Peyer's patch (tissue), 4 donors: ENCODE results near the gene RFTN2. TPM values are rescaled to one million over a fixed set of nuclear protein-coding genes. Genes with fewer than 3 reads are reported as not detected.
A peak's percentile ranks its signal among the peaks of the same experiment; 100 is the strongest.

Source experiments
- DNase-seq, 3 donors: peaks; one replicate each; pipeline ENCODE4 v3.0.0-alpha.2; 2017 to 2019
- H3K27ac ChIP-seq, 4 donors: fragments of 200-600 bp; sonication (generic); one replicate each; pipeline ENCODE4 v1.5.1; 2016 to 2019
- H3K27me3 ChIP-seq, 2 donors: fragments of 200-600 bp; sonication (generic); one replicate each; pipeline ENCODE4 v1.5.1; 2019
- H3K36me3 ChIP-seq, 3 donors: fragments of 200-600 bp; sonication (generic); one replicate each; pipeline ENCODE4 v1.5.1; 2016 to 2019
- H3K4me1 ChIP-seq, 4 donors: fragments of 200-600 bp; sonication (generic); one replicate each; pipeline ENCODE4 v1.5.1; 2016 to 2019
- H3K4me3 ChIP-seq, 4 donors: fragments of 200-600 bp; sonication (generic); 1 replicate in 3 of 4; 2 replicates in 1 of 4; pipeline ENCODE4 v1.5.1; 2016 to 2019; ENCODE audit warnings: mild to moderate bottlenecking in 1 of 4
- H3K9me3 ChIP-seq, 4 donors: fragments of 200-600 bp; sonication (generic); one replicate each; pipeline ENCODE4 v1.5.1; 2016 to 2019; ENCODE audit warnings: mild to moderate bottlenecking in 1 of 4
- CTCF ChIP-seq, 6 experiments: fragments of 450-650 bp in 4 of 6; fragments of 200-600 bp in 2 of 6; sonication (generic) in 1 of 6; IDR thresholded peaks; one replicate each; pipeline ENCODE4 v1.5.1; 2017 to 2019; ENCODE audit warnings: antibody characterized with exemption in 6 of 6, mild to moderate bottlenecking in 3 of 6, moderate library complexity in 1 of 6
- POLR2A ChIP-seq, 2 donors: fragments of 450-650 bp; IDR thresholded peaks; one replicate each; pipeline ENCODE4 v1.5.1; 2017; ENCODE audit warnings: antibody characterized with exemption in 2 of 2, mild to moderate bottlenecking in 2 of 2, moderate library complexity in 2 of 2
- total RNA-seq, 4 donors: library from RNA; depleted of rRNA; stranded (reverse); fragments of >200 nt; gene quantifications; one replicate each; pipeline ENCODE4 v1.1.0, GENCODE V29; 2016

The RFTN2 gene
- total RNA-seq, 4 donors from 2014 or later: 0.47 to 9.9 (median 1.2) TPM

GRCh38 chr2:197675711-197676188 is 363 bp upstream of the RFTN2 start:
- TF ChIP-seq POLR2A (IDR thresholded peaks at IDR 0.05): no peak
- no peak for TF ChIP-seq CTCF (IDR thresholded peaks at IDR 0.05)

GRCh38 chr2:197674591-197674990 is 796 bp downstream of the RFTN2 start:
- H3K4me3 ChIP-seq: peak overlapping the region in 3 of 4 donors; percentile 9 to 37 (median 22)
- H3K27ac ChIP-seq: peak overlapping the region in 2 of 4 donors; percentile 21 to 45
- no peak for TF ChIP-seq CTCF (IDR thresholded peaks at IDR 0.05)
- H3K4me1 ChIP-seq: no peaks in the 10 kb centered on the region
- H3K36me3 ChIP-seq: no peaks in the 10 kb centered on the region
- H3K9me3 ChIP-seq: no peaks in the 10 kb centered on the region
- DNase-seq: no peak
- no peaks in the 10 kb centered on the region for H3K27me3 ChIP-seq

More at GRCh38 chr2:197675711-197676188, 363 bp upstream of the RFTN2 start:
- H3K36me3 ChIP-seq: no peaks in the 10 kb centered on the region
- H3K27ac ChIP-seq: peak overlapping the region in 3 of 4 donors; percentile 26 to 74 (median 45)
- peak overlapping the region in 2 of 4 donors; percentile 9 to 37 for H3K4me3 ChIP-seq
- no peaks in the 10 kb centered on the region for H3K9me3 ChIP-seq
- no peaks in the 10 kb centered on the region for H3K27me3 ChIP-seq
- H3K4me1 ChIP-seq: no peaks in the 10 kb centered on the region
- DNase-seq: no peak

GRCh38 chr2:197674060-197674459 is 1.3 kb downstream of the RFTN2 start:
- Histone ChIP-seq H3K27ac (no peak overlapping the region), H3K9me3 (no peaks in the 10 kb centered on the region), H3K27me3 (no peaks in the 10 kb centered on the region), H3K36me3 (no peaks in the 10 kb centered on the region), H3K4me3 (peak overlapping the region in 2 of 4 donors; percentile 9 to 37), H3K4me1 (no peaks in the 10 kb centered on the region)
- no peak for DNase-seq
- TF ChIP-seq POLR2A (IDR thresholded peaks at IDR 0.05) (no peak), CTCF (IDR thresholded peaks at IDR 0.05) (no peak)

DNA sequence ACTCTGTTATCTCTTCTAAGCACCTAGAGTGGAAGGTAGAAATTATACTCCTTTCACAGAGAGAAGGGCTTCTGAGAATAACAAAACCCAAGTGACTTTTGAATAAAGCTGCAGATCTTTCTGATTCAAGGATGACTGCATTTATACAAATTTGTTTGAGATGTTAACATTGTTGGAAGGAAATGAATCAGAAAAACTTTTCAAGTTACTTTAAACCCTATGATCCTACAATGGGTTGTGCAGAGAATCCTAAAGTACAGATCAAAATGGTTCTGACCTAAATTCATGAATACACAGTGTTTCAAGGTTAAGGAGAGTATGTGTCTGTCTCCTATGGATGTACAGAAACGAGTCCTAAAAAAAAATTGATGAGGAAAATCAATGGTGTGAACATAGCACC is 1.8 kb downstream of the RFTN2 start:
- H3K27me3 ChIP-seq: no peaks in the 10 kb centered on the region
- peak overlapping the region in 1 of 4 donors; percentile 21 for H3K4me3 ChIP-seq
- no peaks in the 10 kb centered on the region for H3K4me1 ChIP-seq
- H3K36me3 ChIP-seq: no peaks in the 10 kb centered on the region
- TF ChIP-seq CTCF (IDR thresholded peaks at IDR 0.05) (no peak), POLR2A (IDR thresholded peaks at IDR 0.05) (no peak)
- no peak overlapping the region for H3K27ac ChIP-seq
- no peaks in the 10 kb centered on the region for H3K9me3 ChIP-seq
- no peak for DNase-seq

- no peak for TF ChIP-seq POLR2A (IDR thresholded peaks at IDR 0.05)
- no peak for TF ChIP-seq CTCF (IDR thresholded peaks at IDR 0.05)
- H3K4me3 ChIP-seq: peak overlapping the region in 1 of 4 donors; percentile 21
- DNase-seq: no peak
- no peaks in the 10 kb centered on the region for H3K9me3 ChIP-seq
- no peaks in the 10 kb centered on the region for H3K27me3 ChIP-seq
- no peak overlapping the region for H3K27ac ChIP-seq
- H3K4me1 ChIP-seq: no peaks in the 10 kb centered on the region
- no peaks in the 10 kb centered on the region for H3K36me3 ChIP-seq
These were observed 2.3 kb downstream of the RFTN2 start for GRCh38 chr2:197673106-197673505.
